ENCODE data around the gene IFI30. TPM values are rescaled to one million over a fixed set of nuclear protein-coding genes. Genes with fewer than 3 reads are reported as not detected.

IFI30 gene
- 10 to 100 TPM; 57.1 to 66.2 TPM for total RNA-seq

- CTCF ChIA-PET = interaction anchor here (0.9 to 2.4 kb wide), 8 partner anchors 9 to 78 kb away, joined by 3 to 12 read pairs (median 4); partner anchors contain the start of gene MPV17L2
- Mint-ChIP-seq H3K36me3 (peaks cover 18% of the 10 kb centered on the region), H3K4me1 (peaks cover 22% of the 10 kb centered on the region), H3K9me3 (ENCODE audit: low read depth) (no peaks in the 10 kb centered on the region), H3K27me3 (no peaks in the 10 kb centered on the region), H3K4me3 (peak within 1 kb of the TSS; percentile 83), H3K27ac (peak within 1 kb of the TSS; percentile 84)
- ATAC-seq = peak; percentile 88
- DNase-seq = peak; percentile 77
Observed at GRCh38 chr19:18173572-18174288, at the start of gene IFI30. IFI30 (plus strand) TSS chr19:18173813; CDS start chr19:18173842, 29 bp downstream.

- CTCF ChIA-PET = interaction anchor here (0.6 to 2.3 kb wide), 2 partner anchors 45 to 289 kb away, joined by 3 to 6 read pairs; no protein-coding TSS in a partner anchor
- H3K27ac Mint-ChIP-seq = no peak overlapping the region
Observed at GRCh38 chr19:18123819-18124218, 49.8 kb upstream of the IFI30 start.

GRCh38 chr19:18126097-18126496, 47.5 kb upstream of the IFI30 start:
- peaks cover 29% of the 10 kb centered on the region for H3K36me3 Mint-ChIP-seq
- H3K27ac Mint-ChIP-seq = peak overlapping the region; percentile 32
- ATAC-seq = no peak
- CTCF ChIA-PET = interaction anchor here (0.9 kb wide), 2 partner anchors 13 to 42 kb away, joined by 4 to 6 read pairs; no protein-coding TSS in a partner anchor
- no peaks in the 10 kb centered on the region for H3K27me3 Mint-ChIP-seq
- no peak overlapping the region for H3K4me3 Mint-ChIP-seq
- peaks cover 16% of the 10 kb centered on the region for H3K4me1 Mint-ChIP-seq
- DNase-seq = no peak
- no peaks in the 10 kb centered on the region for H3K9me3 Mint-ChIP-seq (ENCODE audit: low read depth)

More at GRCh38 chr19:18123819-18124218, 49.8 kb upstream of the IFI30 start:
- Mint-ChIP-seq H3K4me1 (peaks cover 39% of the 10 kb centered on the region), H3K36me3 (peaks cover 21% of the 10 kb centered on the region), H3K4me3 (no peak overlapping the region), H3K27me3 (no peaks in the 10 kb centered on the region), H3K9me3 (ENCODE audit: low read depth) (no peaks in the 10 kb centered on the region)
- ATAC-seq (no peak), DNase-seq (no peak)

GRCh38 chr19:18128044-18128443, 45.6 kb upstream of the IFI30 start:
- H3K36me3 Mint-ChIP-seq = peaks cover 37% of the 10 kb centered on the region
- peak; percentile 90 for ATAC-seq
- H3K4me1 Mint-ChIP-seq = peaks cover 11% of the 10 kb centered on the region
- DNase-seq = peak; percentile 77
- peak overlapping the region; percentile 74 for H3K27ac Mint-ChIP-seq
- no peaks in the 10 kb centered on the region for H3K9me3 Mint-ChIP-seq (ENCODE audit: low read depth)
- H3K4me3 Mint-ChIP-seq = no peak overlapping the region
- H3K27me3 Mint-ChIP-seq = no peaks in the 10 kb centered on the region
- CTCF ChIA-PET = interaction anchor here (1.0 to 2.7 kb wide), 7 partner anchors 8 to 33 kb away, joined by 3 to 9 read pairs (median 8); no protein-coding TSS in a partner anchor

- no peaks in the 10 kb centered on the region for H3K9me3 Mint-ChIP-seq (ENCODE audit: low read depth)
- H3K27ac Mint-ChIP-seq = peak overlapping the region; percentile 74
- DNase-seq (no peak), ATAC-seq (no peak)
- H3K27me3 Mint-ChIP-seq = no peaks in the 10 kb centered on the region
- peaks cover 10% of the 10 kb centered on the region for H3K4me1 Mint-ChIP-seq
- no peak overlapping the region for H3K4me3 Mint-ChIP-seq
- CTCF ChIA-PET = interaction anchor here (0.8 to 2.7 kb wide), 6 partner anchors 9 to 45 kb away, joined by 3 to 9 read pairs (median 4); partner anchors contain the start of gene IFI30
- H3K36me3 Mint-ChIP-seq = peaks cover 35% of the 10 kb centered on the region
Observed at GRCh38 chr19:18128805-18129204, 44.8 kb upstream of the IFI30 start.

GRCh38 chr19:18130523-18131242, 42.9 kb upstream of the IFI30 start:
- Mint-ChIP-seq H3K27ac (no peak overlapping the region), H3K9me3 (ENCODE audit: low read depth) (no peaks in the 10 kb centered on the region), H3K27me3 (no peaks in the 10 kb centered on the region), H3K4me3 (no peak overlapping the region), H3K4me1 (peaks cover 10% of the 10 kb centered on the region), H3K36me3 (peaks cover 37% of the 10 kb centered on the region)
- DNase-seq = no peak
- no peak for ATAC-seq
- CTCF ChIA-PET = interaction anchor here (2.5 kb wide), 1 partner anchor 11 kb away, joined by 9 read pairs; no protein-coding TSS in a partner anchor

- no peaks in the 10 kb centered on the region for H3K27me3 Mint-ChIP-seq
- H3K36me3 Mint-ChIP-seq = peaks cover 36% of the 10 kb centered on the region
- no peak overlapping the region for H3K4me3 Mint-ChIP-seq
- H3K9me3 Mint-ChIP-seq (ENCODE audit: low read depth) = no peaks in the 10 kb centered on the region
- H3K4me1 Mint-ChIP-seq = peaks cover 10% of the 10 kb centered on the region
- no peak overlapping the region for H3K27ac Mint-ChIP-seq
- CTCF ChIA-PET = interaction anchor here (1.4 kb wide), 1 partner anchor 21 kb away, joined by 4 read pairs; no protein-coding TSS in a partner anchor
- ATAC-seq (no peak), DNase-seq (no peak)
Observed at GRCh38 chr19:18131841-18132596, 41.6 kb upstream of the IFI30 start.

GRCh38 chr19:18135712-18136584, 37.7 kb upstream of the IFI30 start:
- H3K27ac Mint-ChIP-seq = no peak overlapping the region
- no peak for DNase-seq
- no peak for ATAC-seq
- no peaks in the 10 kb centered on the region for H3K9me3 Mint-ChIP-seq (ENCODE audit: low read depth)
- no peaks in the 10 kb centered on the region for H3K27me3 Mint-ChIP-seq
- no peaks in the 10 kb centered on the region for H3K4me1 Mint-ChIP-seq
- CTCF ChIA-PET = no interaction called here
- no peak overlapping the region for H3K4me3 Mint-ChIP-seq
- H3K36me3 Mint-ChIP-seq = peaks cover 34% of the 10 kb centered on the region

GRCh38 chr19:18137242-18137641, 36.4 kb upstream of the IFI30 start:
- Mint-ChIP-seq H3K4me1 (no peaks in the 10 kb centered on the region), H3K27me3 (no peaks in the 10 kb centered on the region), H3K36me3 (peaks cover 34% of the 10 kb centered on the region), H3K4me3 (no peak overlapping the region), H3K27ac (no peak overlapping the region), H3K9me3 (ENCODE audit: low read depth) (no peaks in the 10 kb centered on the region)
- ATAC-seq (no peak), DNase-seq (no peak)
- CTCF ChIA-PET = interaction anchor here (0.7 to 2.0 kb wide), 2 partner anchors 9 to 24 kb away, joined by 3 to 5 read pairs; no protein-coding TSS in a partner anchor

GRCh38 chr19:18137657-18138339, 35.8 kb upstream of the IFI30 start:
- no peak for DNase-seq
- H3K27ac Mint-ChIP-seq = peak overlapping the region; percentile 36
- no peaks in the 10 kb centered on the region for H3K27me3 Mint-ChIP-seq
- CTCF ChIA-PET = interaction anchor here (1.2 to 2.0 kb wide), 3 partner anchors 9 to 114 kb away, joined by 4 to 5 read pairs (median 5); no protein-coding TSS in a partner anchor
- no peak for ATAC-seq
- peaks cover 33% of the 10 kb centered on the region for H3K36me3 Mint-ChIP-seq
- H3K4me1 Mint-ChIP-seq = no peaks in the 10 kb centered on the region
- no peak overlapping the region for H3K4me3 Mint-ChIP-seq
- H3K9me3 Mint-ChIP-seq (ENCODE audit: low read depth) = no peaks in the 10 kb centered on the region

- no peak for ATAC-seq
- no peaks in the 10 kb centered on the region for H3K27me3 Mint-ChIP-seq
- peaks cover 35% of the 10 kb centered on the region for H3K36me3 Mint-ChIP-seq
- no peak overlapping the region for H3K4me3 Mint-ChIP-seq
- CTCF ChIA-PET = interaction anchor here (0.6 to 3.1 kb wide), 4 partner anchors 11 to 21 kb away, joined by 3 to 12 read pairs (median 6); partner anchors contain the start of gene PIK3R2
- no peaks in the 10 kb centered on the region for H3K4me1 Mint-ChIP-seq
- no peak overlapping the region for H3K27ac Mint-ChIP-seq
- no peak for DNase-seq
- H3K9me3 Mint-ChIP-seq (ENCODE audit: low read depth) = no peaks in the 10 kb centered on the region
Observed at GRCh38 chr19:18140473-18140872, 33.1 kb upstream of the IFI30 start.

Data from activated CD8-positive, alpha-beta memory T cell treated with anti-CD3 and anti-CD28 coated beads, Interleukin-2, amount 10 ng/mL, durations not matched to agents 7 days and 5 days (primary cell).